ENCODE results near the gene SUSD3. TPM values are rescaled to one million over a fixed set of nuclear protein-coding genes. Genes with fewer than 3 reads are reported as not detected.

SUSD3 gene
- total and polyA plus RNA-seq, 2 of the 8 experiments (the other 6 are each of a cell fraction or from before 2014, with no cell fraction given), result 5.5 to 35.4 TPM

- Histone ChIP-seq H3K14ac (ENCODE audit: insufficient read length) (no peak overlapping the region), H3K4me1 (replicated peaks in 1 of 4; ENCODE audit: control insufficient read depth in 3 of 4, insufficient read depth in 4 of 4, low read length in 3 of 4) (peaks cover 7 to 13% (median 10%) of the 10 kb centered on the region in 4 experiments), H2BK120ac (replicated peaks; ENCODE audit: low read depth, low read length) (no peak overlapping the region), H3K9me3 (ENCODE audit: insufficient read depth in 2 of 2, low read depth in 1 of 2, low read length in 1 of 2) (peaks cover 0 to 3% of the 10 kb centered on the region in 2 experiments; a peak in 1 of 4 replicates), H3K23me2 (ENCODE audit: low read depth, low read length) (no peaks in the 10 kb centered on the region), H2BK5ac (ENCODE audit: low read depth, low read length) (0 out of 2 replicates have a peak overlapping the region, but pooled peaks have one; percentile 35), H3K79me2 (ENCODE audit: control insufficient read depth in 1 of 2, insufficient read depth in 2 of 2, low read length in 2 of 2) (no peaks in the 10 kb centered on the region), H4K5ac (ENCODE audit: insufficient read length, low read depth, low read length) (no peak overlapping the region), H2AFZ (ENCODE audit: low read length) (no peak overlapping the region), H2AK5ac (ENCODE audit: low read depth, low read length) (no peak overlapping the region), H4K91ac (replicated peaks; ENCODE audit: insufficient read length, low read length) (no peak overlapping the region), H3K36me3 (ENCODE audit: control insufficient read depth in 2 of 4, insufficient read depth in 4 of 4, low read length in 3 of 4) (no peaks in the 10 kb centered on the region; a peak in 1 of 8 replicates), H4K20me1 (replicated peaks in 1 of 2; ENCODE audit: control insufficient read depth in 1 of 2, insufficient read depth in 2 of 2, low read length in 2 of 2) (no peaks in the 10 kb centered on the region), H3K27me3 (replicated peaks in 1 of 4; ENCODE audit: control insufficient read depth in 3 of 4, extremely low read depth in 1 of 4, insufficient read depth in 3 of 4, low read length in 3 of 4) (no peaks in the 10 kb centered on the region), H3K18ac (ENCODE audit: extremely low read depth, low read length) (no peak overlapping the region), H2BK20ac (ENCODE audit: low read length) (no peak overlapping the region), H3K4me3 (ENCODE audit: extremely low read depth in 1 of 4, insufficient read depth in 2 of 4, low read depth in 3 of 4, low read length in 4 of 4) (no peak overlapping the region), H3K9ac (replicated peaks in 1 of 4; ENCODE audit: extremely low read depth in 1 of 4, low read depth in 3 of 4, low read length in 3 of 4) (no peak overlapping the region), H2BK12ac (ENCODE audit: low read depth, low read length) (no peak overlapping the region), H3K4ac (replicated peaks; ENCODE audit: insufficient read length, low read depth, low read length) (no peak overlapping the region), H3K56ac (replicated peaks; ENCODE audit: insufficient read length, low read depth, low read length) (no peak overlapping the region), H3K79me1 (ENCODE audit: low read depth, low read length) (no peaks in the 10 kb centered on the region), H3K27ac (ENCODE audit: low read depth, low read length) (no peak overlapping the region), H3K4me2 (ENCODE audit: insufficient read depth in 1 of 2, low read depth in 2 of 2, low read length in 2 of 2) (no peak overlapping the region), H2BK15ac (ENCODE audit: low read length) (peak overlapping the region; percentile 72; the same call in 1 of the 2 replicates), H4K8ac (ENCODE audit: extremely low read depth, insufficient read depth, low read length) (no peak overlapping the region; the same call in 1 of the 2 replicates), H3K23ac (ENCODE audit: insufficient read length) (no peak overlapping the region)
- ChIA-PET CTCF (ENCODE audit: partially characterized antibody) (interaction anchor here (0.7 to 6.0 kb wide), 7 partner anchors 13 to 61 kb away, joined by 3 to 44 read pairs (median 3); no protein-coding TSS in a partner anchor), POLR2A (ENCODE audit: partially characterized antibody) (no interaction called here)
- WGBS, 2 experiments (ENCODE audit: extremely low coverage in 1 of 2, insufficient coverage in 1 of 2, insufficient read length in 1 of 2, insufficient replicate concordance in 2 of 2, low coverage in 1 of 2, low lambda C conversion rate in 2 of 2, missing lambda C conversion rate in 1 of 2), result 75% methylated on average over 3 of the region's 4 CpGs; no CpG with 5 or more reads in 1 of the 2 experiments
- FAIRE-seq, result no peak
- no peak for DNase-seq (ENCODE audit: low read depth in 1 of 2, low spot score in 2 of 2)
- TF ChIP-seq KDM1A (IDR thresholded peaks at IDR 0.05; ENCODE audit: borderline replicate concordance, low read length) (no peak), GABPA (IDR thresholded peaks at IDR 0.05; ENCODE audit: borderline replicate concordance, insufficient read depth, low read length) (no peak), SAP30 (IDR thresholded peaks at IDR 0.05; ENCODE audit: insufficient read depth, insufficient replicate concordance, low read length) (no peak), TAF1 (IDR thresholded peaks at IDR 0.05; ENCODE audit: low read depth, low read length) (no peak), TBP (IDR thresholded peaks at IDR 0.05; ENCODE audit: low read depth, low read length) (no peak), CEBPB (IDR thresholded peaks at IDR 0.05; ENCODE audit: low read depth, low read length) (no peak), EZH2 (IDR thresholded peaks at IDR 0.05; ENCODE audit: low read depth, low read length, severe bottlenecking) (no peak), RBBP5 (IDR thresholded peaks at IDR 0.05; ENCODE audit: borderline replicate concordance, low read depth, low read length) (no peak), SRF (IDR thresholded peaks at IDR 0.05; ENCODE audit: low read depth, low read length) (no peak), SIRT6 (IDR thresholded peaks at IDR 0.05; ENCODE audit: low read length) (no peak), MAX (IDR thresholded peaks at IDR 0.05) (no peak), JUN (IDR thresholded peaks at IDR 0.05; ENCODE audit: low read depth, low read length) (no peak), TEAD4 (IDR thresholded peaks at IDR 0.05; ENCODE audit: low read depth, low read length) (no peak), SP1 (IDR thresholded peaks at IDR 0.05; ENCODE audit: low read depth, low read length) (no peak), YY1 (IDR thresholded peaks at IDR 0.05; ENCODE audit: low read depth, low read length) (no peak)
Measured at GRCh38 chr9:93049491-93049890, 9.0 kb upstream of the SUSD3 start.

All from H1 (cell line).